Measurements from ENCODE around the gene ARHGAP15.

ARHGAP15 gene

DNA sequence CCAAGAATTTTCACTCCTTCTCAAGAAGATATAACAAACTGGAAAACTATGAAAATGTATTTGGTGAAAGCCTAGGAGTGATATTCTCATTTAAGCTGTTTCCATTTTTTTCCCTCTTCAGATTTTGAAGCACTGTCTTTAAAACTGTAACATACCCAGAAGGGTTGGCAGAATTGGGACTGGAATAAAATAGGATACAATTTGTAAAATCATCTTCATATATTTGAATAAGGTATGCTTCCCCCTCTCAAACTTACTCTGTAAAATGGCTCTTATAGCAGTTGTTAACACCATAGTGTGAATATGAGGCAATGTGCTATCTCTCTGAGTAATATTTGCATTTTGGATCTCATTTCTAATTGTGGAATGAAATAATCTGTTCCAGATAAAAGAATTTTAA, 676.4 kb downstream of the ARHGAP15 start:
- DNase-seq: no peak

DNA sequence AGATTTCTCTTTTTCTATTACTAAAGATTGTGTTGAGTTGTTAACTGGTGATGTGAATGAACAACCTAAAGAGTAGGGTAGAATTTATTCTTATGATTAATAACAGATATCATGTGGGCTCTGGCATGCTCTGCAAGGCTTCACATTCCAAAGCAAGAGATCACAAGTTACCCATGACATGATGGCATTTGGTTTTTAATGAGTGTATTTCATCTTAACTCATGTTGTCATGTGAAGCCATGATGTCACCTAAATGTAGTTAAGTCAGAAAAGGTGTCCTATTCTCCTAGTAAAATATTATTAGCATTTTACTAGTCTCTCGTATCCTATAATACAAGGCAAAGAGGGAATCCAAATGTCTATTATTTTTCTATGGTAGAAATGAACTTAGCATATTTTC, 678.0 kb downstream of the ARHGAP15 start:
- DNase-seq: no peak

DNA sequence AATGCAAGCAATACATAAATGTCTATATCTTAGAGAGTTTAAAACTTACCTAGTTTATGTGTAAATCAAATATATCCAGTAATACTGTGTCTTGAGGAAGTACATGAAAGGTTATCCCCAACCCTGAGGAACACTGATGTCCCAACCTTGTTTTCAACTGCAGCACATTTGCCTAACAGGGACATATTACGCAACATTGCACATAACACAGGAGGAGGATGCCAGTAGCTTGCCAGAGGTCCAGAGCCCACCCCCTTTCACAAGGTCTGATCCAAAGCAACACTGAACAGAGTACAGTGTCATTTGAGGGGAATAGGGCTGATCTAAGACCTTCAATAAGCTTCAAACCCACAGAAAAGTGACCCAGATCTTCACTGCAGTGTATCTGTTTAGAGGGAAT, 678.5 kb downstream of the ARHGAP15 start:
- no peak for DNase-seq

DNA sequence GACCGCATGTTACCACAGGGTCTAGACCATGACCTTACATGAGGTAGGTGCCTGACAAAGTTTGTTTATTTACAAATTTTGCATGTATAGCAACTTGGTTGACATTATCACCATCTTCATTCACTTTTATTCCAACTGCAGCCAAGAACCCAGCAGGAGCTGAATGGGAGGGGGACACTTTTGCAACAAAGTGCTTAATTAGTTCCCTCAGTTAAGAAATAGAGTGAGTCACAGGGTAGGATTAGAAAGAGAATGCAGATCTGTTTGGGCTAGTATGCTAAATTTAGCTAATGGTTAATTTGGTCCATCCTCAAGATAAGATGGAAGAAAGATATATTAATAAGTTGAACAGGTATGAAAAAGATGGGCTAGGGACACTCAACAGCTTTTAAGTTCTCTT, 678.9 kb downstream of the ARHGAP15 start:
- DNase-seq: no peak

DNA sequence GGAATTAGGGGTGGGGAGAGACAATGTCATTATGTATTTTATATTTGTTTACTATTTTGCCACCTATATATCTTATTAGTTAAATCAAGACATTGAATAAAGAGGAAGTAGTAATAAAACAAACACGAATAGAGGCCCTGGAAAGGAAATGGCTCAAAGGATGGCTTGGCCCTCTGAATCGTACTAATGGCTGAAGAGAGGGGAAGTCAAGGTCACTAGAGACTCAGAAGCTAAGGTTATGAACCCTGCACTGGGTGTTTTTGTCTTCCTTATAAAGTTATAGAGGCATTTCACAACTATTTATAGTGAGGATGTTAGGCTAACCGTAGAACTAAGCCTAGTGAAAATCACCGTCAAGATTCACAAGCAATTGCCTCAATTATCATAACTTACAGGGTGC, 685.9 kb downstream of the ARHGAP15 start:
- no peak for DNase-seq

DNA sequence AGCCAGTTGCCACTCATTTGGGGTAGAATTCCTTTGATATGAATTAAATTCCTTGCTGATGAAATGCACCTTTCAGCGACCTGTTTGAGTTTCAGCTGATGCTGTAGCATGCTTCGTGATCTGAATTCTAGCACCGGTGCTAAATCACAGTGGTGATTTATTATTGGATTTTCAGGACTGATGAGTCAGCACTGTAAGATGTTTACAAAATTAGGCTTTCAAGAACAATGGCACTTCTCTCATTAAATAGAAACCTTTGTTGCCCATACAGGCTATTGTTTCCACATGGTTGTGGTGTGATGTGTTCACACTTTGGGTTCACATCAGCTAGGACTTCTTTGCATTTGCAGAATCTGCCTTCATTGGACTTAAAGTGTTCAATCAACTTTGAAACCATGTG, 687.7 kb downstream of the ARHGAP15 start:
- DNase-seq: no peak
